Adipocyte (in vitro differentiated cells): ENCODE measurements around the gene OR2M7.
"Not testable (repeated sequence)": the region's sequence is repeated elsewhere in the genome, so short reads cannot be mapped to it uniquely, and the experiment has no call there.

Experiments used
- DNase-seq: peaks from one replicate; pipeline ENCODE4 v3.0.0-alpha.2; 2015; ENCODE audit warnings: low read depth
- H3K27me3 ChIP-seq: replicated peaks from 2 replicates; pipeline ENCODE4 v1.7.0; 2013; ENCODE audit warnings: mild to moderate bottlenecking, low read length, moderate library complexity; ENCODE audit not compliant: control insufficient read depth, insufficient read depth
- H3K36me3 ChIP-seq: 2 replicates; pipeline ENCODE4 v1.7.0; 2013; ENCODE audit warnings: low read length, mild to moderate bottlenecking, moderate library complexity; ENCODE audit not compliant: control insufficient read depth, insufficient read depth, severe bottlenecking
- H3K4me1 ChIP-seq: 2 replicates; pipeline ENCODE4 v1.7.0; 2013; ENCODE audit warnings: mild to moderate bottlenecking, low read length, moderate library complexity; ENCODE audit not compliant: control insufficient read depth, insufficient read depth
- H3K4me3 ChIP-seq: 2 replicates; pipeline ENCODE4 v1.7.0; 2013; ENCODE audit warnings: mild to moderate bottlenecking, low read length, moderate library complexity
- H3K9ac ChIP-seq: 2 replicates; pipeline ENCODE4 v1.7.0; 2013; ENCODE audit warnings: mild to moderate bottlenecking, low read length, moderate library complexity
- H3K9me3 ChIP-seq: 2 replicates; pipeline ENCODE4 v1.7.0; 2013; ENCODE audit warnings: mild to moderate bottlenecking, low read length, moderate library complexity; ENCODE audit not compliant: control insufficient read depth

The OR2M7 gene

GRCh38 chr1:248305672-248306071 is 18.7 kb downstream of the OR2M7 start:
- not testable (repeated sequence) for H3K4me1 ChIP-seq, H3K27me3 ChIP-seq, H3K9me3 ChIP-seq, H3K36me3 ChIP-seq, H3K4me3 ChIP-seq, DNase-seq, H3K9ac ChIP-seq

GRCh38 chr1:248303324-248303723 is 21.0 kb downstream of the OR2M7 start, which contains the start of gene OR2T12:
Gene OR2T12 (minus strand): TSS chr1:248303424. CDS start chr1:248295578, 7,846 bp downstream.
- H3K27me3 ChIP-seq, result no peaks in the 10 kb centered on the region
- H3K4me3 ChIP-seq, result no peak within 1 kb of the TSS
- no peaks in the 10 kb centered on the region for H3K36me3 ChIP-seq
- H3K4me1 ChIP-seq, result no peaks in the 10 kb centered on the region
- no peak within 1 kb of the TSS for H3K9ac ChIP-seq
- DNase-seq, result no peak
- H3K9me3 ChIP-seq, result no peaks in the 10 kb centered on the region

- no peak for DNase-seq
Measured at GRCh38 chr1:248288391-248288790, 36.0 kb downstream of the OR2M7 start.

GRCh38 chr1:248277876-248278275 is 46.5 kb downstream of the OR2M7 start, which contains the start of gene OR2T33:
Gene OR2T33 (minus strand): TSS chr1:248277976. CDS start chr1:248273814, 4,162 bp downstream.
- H3K27me3 ChIP-seq, result no peaks in the 10 kb centered on the region
- no peak within 1 kb of the TSS for H3K4me3 ChIP-seq
- no peaks in the 10 kb centered on the region for H3K36me3 ChIP-seq
- H3K9me3 ChIP-seq, result peaks cover 3% of the 10 kb centered on the region
- H3K4me1 ChIP-seq, result no peaks in the 10 kb centered on the region
- H3K9ac ChIP-seq, result no peak within 1 kb of the TSS
- DNase-seq, result no peak

More at GRCh38 chr1:248288391-248288790, 36.0 kb downstream of the OR2M7 start:
- Histone ChIP-seq H3K36me3 (no peaks in the 10 kb centered on the region), H3K9ac (no peak overlapping the region), H3K9me3 (no peaks in the 10 kb centered on the region), H3K4me1 (no peaks in the 10 kb centered on the region), H3K27me3 (no peaks in the 10 kb centered on the region), H3K4me3 (no peak overlapping the region)
